Measurements from ENCODE around the gene CERS5.

CERS5 gene, protein sequence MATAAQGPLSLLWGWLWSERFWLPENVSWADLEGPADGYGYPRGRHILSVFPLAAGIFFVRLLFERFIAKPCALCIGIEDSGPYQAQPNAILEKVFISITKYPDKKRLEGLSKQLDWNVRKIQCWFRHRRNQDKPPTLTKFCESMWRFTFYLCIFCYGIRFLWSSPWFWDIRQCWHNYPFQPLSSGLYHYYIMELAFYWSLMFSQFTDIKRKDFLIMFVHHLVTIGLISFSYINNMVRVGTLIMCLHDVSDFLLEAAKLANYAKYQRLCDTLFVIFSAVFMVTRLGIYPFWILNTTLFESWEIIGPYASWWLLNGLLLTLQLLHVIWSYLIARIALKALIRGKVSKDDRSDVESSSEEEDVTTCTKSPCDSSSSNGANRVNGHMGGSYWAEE

DNA sequence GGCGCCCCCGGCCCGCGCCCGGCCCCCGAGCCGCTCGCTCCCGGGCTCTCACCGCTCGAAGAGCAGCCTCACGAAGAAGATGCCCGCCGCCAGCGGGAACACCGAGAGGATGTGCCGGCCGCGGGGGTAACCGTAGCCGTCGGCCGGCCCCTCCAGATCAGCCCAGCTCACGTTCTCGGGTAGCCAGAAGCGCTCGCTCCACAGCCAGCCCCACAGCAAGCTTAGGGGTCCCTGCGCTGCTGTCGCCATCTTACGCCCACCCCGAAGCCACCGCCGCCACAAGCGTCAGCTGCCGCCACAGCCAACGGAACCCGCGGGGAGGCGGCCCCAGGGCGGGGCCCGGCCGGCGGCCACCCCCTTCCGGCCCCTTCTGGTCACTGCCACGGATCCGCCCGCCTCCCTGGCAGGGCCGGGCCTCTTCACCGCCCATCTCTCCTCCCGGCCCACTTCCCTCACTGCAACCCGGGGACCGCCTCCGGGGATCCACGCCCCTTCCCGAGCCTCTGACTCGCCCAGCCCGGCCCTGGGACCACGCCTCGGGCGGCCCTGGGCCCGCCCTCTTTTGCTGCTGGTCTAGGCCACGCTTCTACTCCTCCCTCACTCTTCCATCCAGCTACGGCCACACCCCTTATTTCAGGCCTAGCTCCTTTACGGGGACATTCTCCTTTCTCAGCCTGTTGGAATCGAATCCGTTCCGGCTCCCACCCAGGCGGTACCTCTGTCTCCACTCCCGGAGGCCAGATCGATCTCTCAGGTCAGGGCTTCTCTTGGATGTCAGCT lies at the start of gene CERS5:
CERS5 (minus strand) TSS at position 321 of the 780 bp plus-strand sequence; CDS start at position 249, 72 bp downstream.
- DNase-seq (ENCODE audit: low read depth, low spot score) = peak; percentile 87
- H3K27ac ChIP-seq = peak within 1 kb of the TSS; percentile 68

- no peak for DNase-seq (ENCODE audit: low read depth, low spot score)
- H3K27ac ChIP-seq = peak overlapping the region; percentile 99
These were observed 47.9 kb upstream of the CERS5 start for GRCh38 chr12:50215033-50215432.

- peak overlapping the region; percentile 99 for H3K27ac ChIP-seq
- DNase-seq (ENCODE audit: low read depth, low spot score) = no peak
These were observed 46.8 kb upstream of the CERS5 start for GRCh38 chr12:50214018-50214417.

- peak overlapping the region; percentile 99 for H3K27ac ChIP-seq
- DNase-seq (ENCODE audit: low read depth, low spot score) = no peak
These were observed 46.3 kb upstream of the CERS5 start for GRCh38 chr12:50213439-50213838.

DNA sequence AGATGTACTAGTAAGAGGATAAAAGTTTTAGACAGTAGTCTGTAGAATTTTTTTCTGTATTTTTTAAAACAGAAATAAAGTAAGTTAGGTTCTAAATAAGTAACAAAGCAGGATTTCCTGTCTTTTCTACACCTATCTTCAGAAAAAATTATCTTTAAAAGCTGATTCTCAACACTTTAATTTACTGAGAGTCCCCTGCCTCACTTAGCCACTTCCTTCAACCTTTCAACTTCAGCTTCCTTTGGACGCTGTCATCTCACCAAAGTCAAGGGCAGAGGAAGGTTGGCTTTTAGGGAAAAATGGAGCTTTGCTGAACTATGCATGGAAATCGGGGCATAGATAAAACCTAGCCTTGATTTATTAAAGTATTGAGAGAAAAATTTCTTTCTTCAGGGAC lies 44.9 kb upstream of the CERS5 start:
- H3K27ac ChIP-seq = peak overlapping the region; percentile 99
- DNase-seq (ENCODE audit: low read depth, low spot score) = no peak

DNA sequence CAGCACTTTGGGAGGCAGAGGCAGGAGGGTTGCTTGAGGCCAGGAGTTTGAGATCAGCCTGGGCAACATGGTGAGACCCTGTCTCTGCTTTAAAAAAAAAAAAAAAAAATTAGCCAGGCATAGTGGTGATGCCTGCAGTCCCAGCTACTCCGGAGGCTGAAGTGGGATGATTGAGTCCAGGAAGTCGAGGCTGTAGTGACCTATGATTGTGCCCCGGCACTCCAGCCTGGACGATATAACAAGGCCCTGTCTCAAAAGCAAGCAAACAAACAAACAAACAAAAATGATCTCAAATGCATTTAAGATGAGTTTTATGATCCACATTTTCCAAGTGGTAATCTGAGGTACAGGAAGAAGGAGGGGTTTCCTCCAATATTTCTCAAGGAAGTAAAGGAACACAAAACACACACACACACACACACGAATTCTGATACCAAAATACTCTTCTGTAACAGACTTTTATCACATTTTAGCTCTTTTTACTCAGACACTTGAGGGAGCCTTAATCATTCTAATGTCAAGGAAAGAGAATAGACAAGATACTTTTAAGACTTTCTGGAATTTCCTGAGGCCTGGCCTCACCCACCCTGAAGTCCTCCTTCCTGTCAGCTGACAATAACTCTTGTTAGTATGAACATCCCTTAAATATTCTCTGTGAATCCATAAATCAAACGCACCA lies 44.4 kb upstream of the CERS5 start:
- peak overlapping the region; percentile 99 for H3K27ac ChIP-seq
- DNase-seq (ENCODE audit: low read depth, low spot score) = no peak

GRCh38 chr12:50207424-50207823 lies 40.3 kb upstream of the CERS5 start:
- DNase-seq (ENCODE audit: low read depth, low spot score) = no peak

DNA sequence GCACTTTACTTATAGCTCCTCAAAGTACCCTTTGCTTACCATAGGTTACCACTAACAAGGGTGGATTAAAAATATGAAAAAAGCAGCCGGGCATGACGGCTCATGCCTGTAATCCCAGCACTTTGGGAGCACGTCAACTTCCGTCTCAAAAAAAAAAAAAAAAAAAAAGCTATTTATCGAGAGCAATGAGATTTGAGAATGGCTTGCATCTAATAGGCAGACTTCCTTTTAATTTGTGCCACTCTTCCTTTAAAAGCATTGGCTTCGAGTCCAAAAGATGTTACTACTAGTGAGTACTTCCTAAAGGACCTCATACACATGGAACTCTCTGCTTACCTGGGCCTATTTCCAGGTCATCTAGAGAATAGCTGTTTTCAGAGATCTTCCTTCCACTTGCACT lies 38.5 kb upstream of the CERS5 start:
- H3K27ac ChIP-seq = peak overlapping the region; percentile 99
- no peak for DNase-seq (ENCODE audit: low read depth, low spot score)

More at GRCh38 chr12:50207424-50207823, 40.3 kb upstream of the CERS5 start:
- peak overlapping the region; percentile 99 for H3K27ac ChIP-seq

DNA sequence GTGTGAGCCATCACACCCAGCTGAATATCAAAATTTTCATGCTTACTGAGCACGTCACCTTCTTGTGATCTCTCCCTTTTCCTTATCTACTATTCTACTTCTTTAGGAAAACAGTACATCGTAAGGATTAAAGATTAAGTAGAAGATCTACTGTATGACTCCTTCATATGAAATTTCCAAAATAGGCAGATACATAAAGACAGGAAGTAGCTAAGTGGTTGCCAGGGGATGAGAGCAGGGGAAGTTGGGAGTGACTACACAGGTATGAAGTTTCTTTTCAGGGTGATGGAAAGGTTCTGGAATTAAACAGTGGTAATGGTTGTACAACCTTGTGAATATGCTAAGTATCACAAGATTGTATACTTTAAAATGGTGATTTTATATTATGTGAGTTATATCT lies 36.5 kb upstream of the CERS5 start:
- H3K27ac ChIP-seq = peak overlapping the region; percentile 99
- no peak for DNase-seq (ENCODE audit: low read depth, low spot score)

- no peak for DNase-seq (ENCODE audit: low read depth, low spot score)
- H3K27ac ChIP-seq = peak overlapping the region; percentile 99
These were observed 34.9 kb upstream of the CERS5 start for GRCh38 chr12:50201987-50202521.

GRCh38 chr12:50200552-50201273 lies 33.5 kb upstream of the CERS5 start:
- no peak for DNase-seq (ENCODE audit: low read depth, low spot score)

DNA sequence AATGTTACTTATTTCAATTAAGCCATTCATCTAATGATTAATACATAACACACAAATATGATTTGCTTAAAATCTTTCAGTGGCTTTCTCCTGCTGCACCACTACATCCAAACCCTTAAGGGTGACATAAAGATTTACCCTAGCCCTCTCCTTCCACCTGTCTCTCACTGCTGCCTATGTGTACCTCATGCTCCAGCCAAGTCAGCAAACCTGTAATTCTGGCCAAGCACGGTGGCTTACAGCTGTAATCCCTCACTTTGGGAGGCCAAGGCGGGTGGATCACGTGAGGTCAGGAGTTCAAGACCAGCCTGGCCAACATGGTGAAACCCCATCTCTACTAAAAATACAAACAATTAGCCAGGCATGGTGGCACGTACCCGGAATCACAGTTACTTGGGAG lies 31.7 kb upstream of the CERS5 start:
- no peak for DNase-seq (ENCODE audit: low read depth, low spot score)
- peak overlapping the region; percentile 99 for H3K27ac ChIP-seq

More at GRCh38 chr12:50200552-50201273, 33.5 kb upstream of the CERS5 start:
- H3K27ac ChIP-seq = peak overlapping the region; percentile 99

DNA sequence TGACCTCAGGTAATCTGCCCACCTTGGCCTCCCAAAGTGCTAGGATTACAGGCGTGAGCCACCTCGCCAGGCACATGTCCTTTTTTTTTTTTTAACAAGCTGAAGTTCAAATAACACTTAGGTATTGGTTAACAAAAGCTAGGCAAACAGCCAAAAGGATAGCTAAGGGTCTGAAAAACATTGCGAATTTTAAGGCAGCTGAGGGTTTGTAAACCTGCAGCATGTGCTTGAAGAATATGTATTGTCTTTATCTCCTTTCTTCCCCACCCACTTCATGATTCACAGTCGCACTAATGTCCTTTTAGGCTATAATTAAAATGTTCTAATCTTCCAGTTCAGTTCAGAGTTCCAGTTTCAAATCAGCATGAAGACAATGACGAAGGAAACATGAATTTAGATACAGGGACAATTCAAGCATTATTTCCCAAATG lies 30.1 kb upstream of the CERS5 start:
- H3K27ac ChIP-seq = peak overlapping the region; percentile 99
- DNase-seq (ENCODE audit: low read depth, low spot score) = no peak

DNA sequence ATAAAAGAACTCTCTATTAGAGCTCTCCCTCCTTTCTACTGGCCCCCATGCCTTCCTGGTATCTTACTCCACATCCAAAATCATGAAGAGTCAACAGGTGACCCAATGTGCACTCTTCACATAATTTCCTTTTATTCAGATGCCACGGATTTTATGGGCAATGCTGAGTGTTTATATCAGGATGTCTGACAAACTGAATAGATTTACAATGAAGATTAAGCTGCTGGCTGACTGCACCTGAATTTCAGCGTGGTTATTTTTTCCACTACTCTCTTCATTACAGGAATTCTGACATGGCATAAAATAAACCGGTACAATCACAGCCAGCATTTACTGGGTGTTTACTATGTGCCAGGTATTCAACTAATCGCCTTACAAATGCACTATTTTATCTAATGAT lies 29.4 kb upstream of the CERS5 start:
- no peak for DNase-seq (ENCODE audit: low read depth, low spot score)
- peak overlapping the region; percentile 99 for H3K27ac ChIP-seq

DNA sequence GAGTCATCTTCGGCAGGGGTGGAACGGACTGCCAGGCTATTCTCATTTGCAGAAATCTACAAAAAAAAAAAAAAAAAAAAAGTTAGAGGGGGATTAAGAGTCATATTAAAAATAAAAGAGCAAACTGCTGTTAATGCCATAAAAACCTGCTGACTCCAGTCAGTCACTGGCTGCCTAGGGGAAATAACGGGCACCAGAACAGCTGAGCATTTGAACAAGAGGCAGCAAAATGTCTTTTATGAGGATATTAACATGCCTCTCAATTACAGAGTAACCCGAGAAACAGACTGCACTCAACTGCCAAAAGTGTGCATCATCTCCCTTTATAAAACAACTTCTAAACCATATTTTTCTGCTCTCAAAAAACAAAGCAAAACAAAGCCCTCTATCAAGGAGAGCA lies 28.7 kb upstream of the CERS5 start:
- DNase-seq (ENCODE audit: low read depth, low spot score) = no peak
- H3K27ac ChIP-seq = peak overlapping the region; percentile 99

GRCh38 chr12:50192908-50193307 lies 25.7 kb upstream of the CERS5 start:
- DNase-seq (ENCODE audit: low read depth, low spot score) = no peak
- H3K27ac ChIP-seq = peak overlapping the region; percentile 31

- peak overlapping the region; percentile 31 for H3K27ac ChIP-seq
- no peak for DNase-seq (ENCODE audit: low read depth, low spot score)
These were observed 25.1 kb upstream of the CERS5 start for GRCh38 chr12:50192236-50192635.

DNA sequence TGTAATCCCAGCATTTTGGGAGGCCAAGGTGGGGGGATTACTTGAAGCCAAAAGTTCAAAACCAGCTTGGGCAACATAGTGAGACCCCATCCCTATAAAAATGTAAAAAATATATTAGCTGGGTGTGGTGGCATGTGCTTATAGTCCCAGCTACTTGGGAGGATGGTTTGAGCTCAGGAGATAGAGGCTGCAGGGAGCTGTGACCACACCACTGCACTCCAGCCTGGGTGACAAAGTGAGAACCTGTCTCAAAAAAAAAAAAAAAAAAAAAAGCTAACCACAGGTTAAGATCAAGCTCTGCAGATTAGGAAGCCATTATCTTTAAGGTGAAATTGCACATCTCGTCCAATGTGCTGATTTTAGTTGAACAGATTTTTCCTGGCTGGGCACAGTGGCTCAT lies 23.7 kb upstream of the CERS5 start:
- DNase-seq (ENCODE audit: low read depth, low spot score) = no peak

DNA sequence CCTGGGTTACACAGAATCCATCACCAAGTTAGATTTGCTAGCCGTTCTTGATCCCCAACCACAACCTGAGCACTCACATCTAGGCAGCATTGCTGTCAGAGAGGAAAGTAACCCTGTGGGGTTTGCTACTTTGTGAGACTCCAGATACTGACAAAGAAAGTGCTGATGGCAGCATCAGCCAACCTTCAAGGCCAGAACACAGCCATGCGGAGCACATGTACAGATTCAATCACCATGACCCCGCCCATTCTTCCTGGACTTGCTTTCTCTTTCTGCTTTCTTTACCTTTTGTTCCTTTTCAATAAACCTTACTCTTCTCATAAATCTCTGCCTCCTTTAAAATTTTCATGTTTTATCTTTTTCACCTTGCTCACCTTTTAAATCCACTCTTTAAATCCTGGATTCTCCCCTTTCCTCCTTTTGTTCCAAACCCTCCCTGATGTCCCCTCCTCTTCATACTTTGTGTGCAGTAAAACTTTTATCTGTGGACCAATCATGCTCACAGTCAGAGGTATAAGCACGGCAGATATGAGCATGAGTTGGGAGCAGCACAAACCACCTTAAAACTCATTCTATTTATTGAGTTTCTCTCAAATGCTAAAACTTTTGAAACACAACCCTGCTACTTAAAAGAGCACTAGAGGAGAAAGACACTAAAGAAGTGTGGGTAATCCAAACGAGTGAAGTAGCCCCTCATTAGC lies 21.9 kb upstream of the CERS5 start:
- peak overlapping the region; percentile 81 for H3K27ac ChIP-seq
- no peak for DNase-seq (ENCODE audit: low read depth, low spot score)

More for the DNA sequence above, 23.7 kb upstream of the CERS5 start:
- H3K27ac ChIP-seq = no peak overlapping the region
